Osteoblast (primary cell): ENCODE results near the gene FARP1. TPM values are rescaled to one million over a fixed set of nuclear protein-coding genes. Genes with fewer than 3 reads are reported as not detected.

ENCODE experiments used
- DNase-seq: peaks from one replicate; pipeline ENCODE4 v3.0.0; 2011; ENCODE audit warnings: low spot score, mixed read lengths; ENCODE audit not compliant: insufficient read length; ENCODE audit errors: missing footprints
- H2AFZ ChIP-seq: 2 replicates; pipeline ENCODE4 v1.6.0; 2011; ENCODE audit warnings: mild to moderate bottlenecking, low read length
- H3K27ac ChIP-seq: 2 replicates; pipeline ENCODE4 v1.5.1; 2011; ENCODE audit warnings: mild to moderate bottlenecking, low read depth, low read length, moderate library complexity
- H3K27me3 ChIP-seq: 2 replicates; pipeline ENCODE4 v1.6.0; 2012; ENCODE audit warnings: mild to moderate bottlenecking, control low read depth, inconsistent platforms, low read length, moderate library complexity; ENCODE audit not compliant: insufficient read depth
- H3K36me3 ChIP-seq: 2 replicates; pipeline ENCODE4 v1.5.1; 2011; ENCODE audit warnings: mild to moderate bottlenecking, low read length, control low read depth, moderate library complexity; ENCODE audit not compliant: insufficient read depth
- H3K4me1 ChIP-seq: 2 replicates; pipeline ENCODE4 v1.5.1; 2011; ENCODE audit warnings: mild to moderate bottlenecking, low read length, control low read depth, moderate library complexity; ENCODE audit not compliant: insufficient read depth
- H3K4me2 ChIP-seq: 2 replicates; pipeline ENCODE4 v1.6.0; 2011; ENCODE audit warnings: mild to moderate bottlenecking, low read length; ENCODE audit not compliant: insufficient read depth
- H3K4me3 ChIP-seq: fragments of 200-600 bp; sonication (generic); 3 replicates; pipeline ENCODE4 v1.5.1; 2012; ENCODE audit warnings: mild to moderate bottlenecking, low read length, inconsistent platforms; ENCODE audit not compliant: insufficient read depth
- H3K79me2 ChIP-seq: 2 replicates; pipeline ENCODE4 v1.6.0; 2012; ENCODE audit warnings: mild to moderate bottlenecking, low read length, control low read depth, inconsistent platforms; ENCODE audit not compliant: insufficient read depth
- H3K9me3 ChIP-seq: 2 replicates; pipeline ENCODE4 v1.5.1; 2011; ENCODE audit warnings: low read depth, low read length, control low read depth
- H4K20me1 ChIP-seq: 2 replicates; pipeline ENCODE4 v1.6.0; 2012; ENCODE audit warnings: mild to moderate bottlenecking, low read length, control low read depth; ENCODE audit not compliant: insufficient read depth
- CTCF ChIP-seq: IDR thresholded peaks from 2 replicates; pipeline ENCODE4 v1.5.1; 2011; ENCODE audit warnings: mild to moderate bottlenecking, low read depth, low read length, moderate library complexity; ENCODE audit errors: extremely low read depth
- total RNA-seq: library from RNA; depleted of rRNA; stranded (reverse); fragments of >200 nt; gene quantifications from 2 replicates; pipeline ENCODE4 v1.2.3, GENCODE V29; 2012

Gene FARP1
- total RNA-seq, 1 donor = 36.2 TPM

- Histone ChIP-seq H3K27ac (no peak overlapping the region), H4K20me1 (no peaks in the 10 kb centered on the region), H3K27me3 (no peaks in the 10 kb centered on the region), H3K36me3 (no peaks in the 10 kb centered on the region), H2AFZ (peak overlapping the region; percentile 32), H3K79me2 (no peaks in the 10 kb centered on the region), H3K4me3 (no peak overlapping the region), H3K4me1 (peaks cover 2% of the 10 kb centered on the region), H3K4me2 (no peak overlapping the region), H3K9me3 (no peaks in the 10 kb centered on the region)
- TF ChIP-seq CTCF = no peak
- no peak for DNase-seq
Measured at GRCh38 chr13:98103531-98103930, 39.4 kb upstream of the FARP1 start.

- no peak overlapping the region for H3K27ac ChIP-seq
- H3K27me3 ChIP-seq = no peaks in the 10 kb centered on the region
- no peaks in the 10 kb centered on the region for H4K20me1 ChIP-seq
- H3K4me3 ChIP-seq = no peak overlapping the region
- H3K4me1 ChIP-seq = no peaks in the 10 kb centered on the region
- no peaks in the 10 kb centered on the region for H3K36me3 ChIP-seq
- peak; percentile 64 for TF ChIP-seq CTCF
- no peaks in the 10 kb centered on the region for H3K79me2 ChIP-seq
- no peaks in the 10 kb centered on the region for H3K9me3 ChIP-seq
- H2AFZ ChIP-seq = peak overlapping the region; percentile 32
- peak; percentile 69 for DNase-seq
- no peak overlapping the region for H3K4me2 ChIP-seq
Measured at GRCh38 chr13:98103942-98104880, 38.7 kb upstream of the FARP1 start.

DNA sequence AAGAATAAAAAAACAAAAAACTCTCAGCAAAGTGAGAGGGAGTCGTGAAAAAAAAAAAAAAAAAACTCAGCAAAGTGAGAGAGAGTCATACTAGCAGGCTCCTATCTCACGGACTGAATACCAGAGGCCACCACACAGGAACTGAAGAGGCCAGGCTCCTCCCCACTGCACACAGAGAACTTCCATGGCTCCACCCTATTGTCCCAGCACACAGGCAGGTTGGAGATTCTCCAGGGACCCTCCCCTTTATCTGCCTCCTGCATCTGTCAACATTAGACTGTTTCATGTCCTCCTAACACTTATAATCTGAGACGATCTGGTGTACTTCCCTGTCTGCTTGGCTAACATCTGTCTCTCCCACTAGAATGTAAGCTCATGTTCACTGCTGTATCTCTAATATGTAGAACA, 37.0 kb upstream of the FARP1 start:
- DNase-seq = peak; percentile 19
- no peaks in the 10 kb centered on the region for H3K36me3 ChIP-seq
- H3K4me1 ChIP-seq = no peaks in the 10 kb centered on the region
- TF ChIP-seq CTCF = no peak
- no peak overlapping the region for H3K4me3 ChIP-seq
- no peak overlapping the region for H3K27ac ChIP-seq
- H4K20me1 ChIP-seq = no peaks in the 10 kb centered on the region
- H3K27me3 ChIP-seq = no peaks in the 10 kb centered on the region
- no peaks in the 10 kb centered on the region for H3K9me3 ChIP-seq
- H2AFZ ChIP-seq = peak overlapping the region; percentile 20
- H3K79me2 ChIP-seq = no peaks in the 10 kb centered on the region
- H3K4me2 ChIP-seq = no peak overlapping the region

- Histone ChIP-seq H3K36me3 (no peaks in the 10 kb centered on the region), H3K4me2 (no peak overlapping the region), H3K27me3 (no peaks in the 10 kb centered on the region), H3K4me1 (no peaks in the 10 kb centered on the region), H3K79me2 (no peaks in the 10 kb centered on the region), H3K4me3 (no peak overlapping the region), H4K20me1 (no peaks in the 10 kb centered on the region), H2AFZ (no peak overlapping the region), H3K27ac (no peak overlapping the region), H3K9me3 (no peaks in the 10 kb centered on the region)
- DNase-seq = no peak
- TF ChIP-seq CTCF = no peak
Measured at GRCh38 chr13:98108341-98108740, 34.6 kb upstream of the FARP1 start.
